Mesothelial cell of epicardium (in vitro differentiated cells): ENCODE data around the gene ANKS3. TPM values are rescaled to one million over a fixed set of nuclear protein-coding genes. Genes with fewer than 3 reads are reported as not detected.

ENCODE experiments used
- DNase-seq, 2 experiments: peaks; one replicate each; pipeline ENCODE4 v3.0.0; 2021; ENCODE audit warnings: low spot score in 2 of 2; ENCODE audit not compliant: unreplicated experiment in 2 of 2
- H3K27ac Mint-ChIP-seq: 2 replicates; pipeline ENCODE4 v1.8.0; 2021; ENCODE audit warnings: mixed read lengths
- H3K27me3 Mint-ChIP-seq: 2 replicates; pipeline ENCODE4 v1.8.0; 2021; ENCODE audit warnings: low read depth, mixed read lengths
- H3K36me3 Mint-ChIP-seq: 2 replicates; pipeline ENCODE4 v1.8.0; 2021; ENCODE audit warnings: mixed read lengths
- H3K4me1 Mint-ChIP-seq: 2 replicates; pipeline ENCODE4 v1.8.0; 2021; ENCODE audit warnings: mixed read lengths
- H3K4me3 Mint-ChIP-seq: 2 replicates; pipeline ENCODE4 v1.8.0; 2021; ENCODE audit warnings: mild to moderate bottlenecking, moderate library complexity, mixed read lengths
- H3K9me3 Mint-ChIP-seq: 2 replicates; pipeline ENCODE4 v1.8.0; 2021; ENCODE audit warnings: mixed read lengths
- CTCF ChIP-seq: fragments of 200-600 bp; sonication (generic); IDR thresholded peaks from one replicate; pipeline ENCODE4 v1.5.0; 2021; ENCODE audit warnings: antibody characterized with exemption; ENCODE audit not compliant: unreplicated experiment
- total RNA-seq: library from RNA; stranded (reverse); gene quantifications from 3 replicates; pipeline ENCODE4 v1.2.1, GENCODE V29; 2021

Gene ANKS3
- total RNA-seq, 1 donor from 2014 or later = 45.8 TPM

GRCh38 chr16:4768549-4769305, 34.7 kb upstream of the ANKS3 start:
- peaks cover 15% of the 10 kb centered on the region for H3K4me1 Mint-ChIP-seq
- peak overlapping the region; percentile 79 for H3K4me3 Mint-ChIP-seq
- H3K36me3 Mint-ChIP-seq = no peaks in the 10 kb centered on the region
- peak; percentile 92 to 98 for DNase-seq
- peak overlapping the region; percentile 97 for H3K27ac Mint-ChIP-seq
- H3K9me3 Mint-ChIP-seq = no peaks in the 10 kb centered on the region
- no peak for TF ChIP-seq CTCF
- no peaks in the 10 kb centered on the region for H3K27me3 Mint-ChIP-seq

GRCh38 chr16:4767872-4768548, 33.9 kb upstream of the ANKS3 start:
- no peaks in the 10 kb centered on the region for H3K27me3 Mint-ChIP-seq
- no peak for TF ChIP-seq CTCF
- no peak for DNase-seq
- no peaks in the 10 kb centered on the region for H3K36me3 Mint-ChIP-seq
- H3K9me3 Mint-ChIP-seq = no peaks in the 10 kb centered on the region
- H3K4me3 Mint-ChIP-seq = peak overlapping the region; percentile 79
- peaks cover 15% of the 10 kb centered on the region for H3K4me1 Mint-ChIP-seq
- H3K27ac Mint-ChIP-seq = peak overlapping the region; percentile 97

GRCh38 chr16:4766875-4767628, 33.0 kb upstream of the ANKS3 start, which contains the start of gene ZNF500:
TSS of gene ZNF500 (minus strand) at chr16:4767162. CDS start at chr16:4765978, 1,184 bp downstream.
- H3K27ac Mint-ChIP-seq = peak within 1 kb of the TSS; percentile 97
- peak; percentile 88 to 98 for DNase-seq
- no peaks in the 10 kb centered on the region for H3K27me3 Mint-ChIP-seq
- no peaks in the 10 kb centered on the region for H3K9me3 Mint-ChIP-seq
- peaks cover 2% of the 10 kb centered on the region for H3K36me3 Mint-ChIP-seq
- H3K4me1 Mint-ChIP-seq = peaks cover 15% of the 10 kb centered on the region
- H3K4me3 Mint-ChIP-seq = peak within 1 kb of the TSS; percentile 79
- no peak for TF ChIP-seq CTCF

- no peak for DNase-seq
- Mint-ChIP-seq H3K4me3 (peak overlapping the region; percentile 75), H3K4me1 (peaks cover 15% of the 10 kb centered on the region), H3K36me3 (peaks cover 5% of the 10 kb centered on the region), H3K27me3 (no peaks in the 10 kb centered on the region), H3K27ac (peak overlapping the region; percentile 71), H3K9me3 (no peaks in the 10 kb centered on the region)
- TF ChIP-seq CTCF = no peak
Measured at GRCh38 chr16:4765511-4766474, 31.7 kb upstream of the ANKS3 start.

- Mint-ChIP-seq H3K36me3 (peaks cover 19% of the 10 kb centered on the region), H3K4me1 (peaks cover 15% of the 10 kb centered on the region), H3K27me3 (no peaks in the 10 kb centered on the region), H3K27ac (no peak overlapping the region), H3K9me3 (no peaks in the 10 kb centered on the region), H3K4me3 (no peak overlapping the region)
- no peak for DNase-seq
- no peak for TF ChIP-seq CTCF
Measured at GRCh38 chr16:4763791-4764190, 29.7 kb upstream of the ANKS3 start.
